Urothelium cell line (cell line): Measurements from ENCODE around the gene ADGRG2.
"Not testable (repeated sequence)": the region's sequence is repeated elsewhere in the genome, so short reads cannot be mapped to it uniquely, and the experiment has no call there.

Experiments
- DNase-seq: peaks from one replicate; pipeline ENCODE4 v3.0.0; 2011; ENCODE audit warnings: low spot score, mixed read lengths
- FAIRE-seq: peaks from 2 replicates; lab custom pipeline; 2011; peaks lifted over from hg19 to GRCh38; lab: Jason Lieb, UNC

ADGRG2 gene

DNA sequence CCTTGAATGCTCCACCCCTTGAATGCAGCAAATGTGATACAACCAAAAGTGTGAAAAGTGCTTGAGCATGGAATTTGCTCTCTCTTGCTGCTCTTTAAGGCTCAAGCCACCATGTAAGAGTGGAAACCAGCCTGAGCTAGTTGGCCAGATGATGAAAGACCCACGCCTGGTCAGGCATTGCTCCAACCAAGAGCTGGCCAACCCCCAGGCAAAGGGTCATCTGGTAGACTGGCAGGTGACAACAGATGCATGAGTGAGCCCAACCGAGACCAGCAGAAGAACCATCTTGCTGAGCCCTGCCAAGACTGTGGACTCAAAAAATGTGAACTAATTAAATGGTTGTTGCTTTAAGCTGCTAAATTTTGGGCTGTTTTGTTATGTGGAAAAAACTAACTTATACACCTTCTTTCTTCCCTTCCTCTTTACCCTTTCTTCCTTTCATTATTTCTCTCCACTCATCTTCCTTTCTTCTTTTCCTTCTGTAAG is 32.7 kb downstream of the ADGRG2 start:
- DNase-seq (no peak), FAIRE-seq (no peak)

DNA sequence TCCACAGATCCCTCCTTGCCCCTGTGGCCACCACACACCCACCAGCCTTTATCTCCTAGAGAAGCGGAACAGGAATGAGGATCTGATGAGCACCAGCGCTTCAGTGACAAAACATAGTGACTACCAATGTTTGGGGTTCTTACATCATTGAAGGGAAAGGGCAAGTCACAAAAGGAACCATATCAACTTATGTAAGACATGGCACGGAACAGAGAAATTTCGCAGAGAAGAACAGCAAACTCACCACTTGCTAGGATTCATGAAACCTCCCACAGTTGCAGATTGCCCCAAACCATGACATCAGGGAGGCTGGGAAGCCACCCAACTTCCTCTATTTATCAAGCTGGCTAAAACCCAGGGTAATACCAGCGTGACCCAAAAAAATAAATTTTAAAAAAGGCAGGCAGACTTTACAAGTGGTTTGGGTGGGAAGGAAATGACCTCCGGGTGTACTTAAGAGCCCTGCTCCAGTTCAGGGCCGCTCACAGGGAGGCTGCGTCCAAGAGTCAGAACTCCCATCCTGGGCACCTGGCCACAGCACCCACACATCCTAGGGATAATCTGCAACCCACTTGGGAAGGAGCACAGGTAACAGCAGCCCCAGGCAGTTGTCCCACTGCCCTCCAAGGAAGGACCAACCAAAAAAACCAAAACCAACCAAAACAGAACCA is 36.0 kb downstream of the ADGRG2 start:
- DNase-seq (no peak), FAIRE-seq (no peak)

DNA sequence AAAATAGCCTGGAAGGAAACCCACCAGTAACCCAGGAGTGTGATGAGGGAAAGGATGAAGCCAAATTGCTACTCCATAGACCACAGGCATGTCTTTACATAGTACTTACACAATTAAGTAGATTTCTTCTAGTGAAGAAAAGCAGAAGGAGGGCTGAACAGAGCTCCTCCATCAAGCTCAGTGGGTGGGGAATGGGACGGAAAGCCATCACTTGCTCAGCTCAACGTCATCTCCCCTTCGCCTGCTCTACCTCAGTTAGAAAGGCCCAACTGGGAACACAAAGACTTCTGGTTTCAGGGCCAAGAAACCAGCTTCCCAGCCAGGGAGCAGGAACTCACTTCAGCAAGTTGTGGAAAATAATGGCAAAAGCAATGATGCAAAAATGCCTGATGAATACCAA is 36.6 kb downstream of the ADGRG2 start:
- DNase-seq (no peak), FAIRE-seq (no peak)

DNA sequence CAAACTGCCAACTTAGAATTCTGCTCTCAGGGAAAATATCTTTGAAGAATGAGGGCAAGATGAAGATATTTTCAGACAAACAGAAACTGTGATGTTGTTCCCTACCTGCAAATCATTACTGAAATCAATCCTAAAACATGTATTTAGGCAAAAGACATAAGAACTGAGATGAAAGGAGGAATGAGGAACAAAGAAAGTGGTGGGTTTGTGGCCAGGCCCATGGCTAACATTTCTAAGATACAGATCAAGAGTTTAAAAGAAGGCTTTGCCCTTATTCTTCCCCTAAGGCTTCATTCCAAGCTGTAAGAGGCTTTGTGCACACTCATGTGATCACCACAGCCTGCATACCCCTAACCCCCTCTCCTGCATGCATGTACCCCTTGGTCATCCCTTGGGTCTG is 46.5 kb downstream of the ADGRG2 start:
- DNase-seq (no peak), FAIRE-seq (no peak)

DNA sequence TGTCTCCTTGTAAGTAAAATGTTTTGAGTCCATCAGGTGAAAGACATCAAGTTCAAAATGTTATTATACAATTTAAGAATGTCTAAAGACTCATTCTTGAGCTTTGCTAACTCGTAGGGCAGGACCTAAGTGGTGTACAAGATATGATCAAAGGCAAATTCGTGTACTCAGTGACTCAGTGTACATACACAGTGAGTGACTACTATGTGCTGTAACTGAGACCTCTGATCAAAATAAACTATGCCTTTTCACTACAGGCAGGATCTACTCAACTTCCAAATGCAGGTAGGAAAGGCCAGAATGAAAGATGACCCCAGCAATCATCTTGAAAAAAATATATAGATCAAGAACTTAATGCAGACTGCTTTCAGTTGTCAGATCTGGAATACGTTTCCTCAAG is 49.9 kb downstream of the ADGRG2 start:
- no peak for FAIRE-seq
- DNase-seq: no peak

DNA sequence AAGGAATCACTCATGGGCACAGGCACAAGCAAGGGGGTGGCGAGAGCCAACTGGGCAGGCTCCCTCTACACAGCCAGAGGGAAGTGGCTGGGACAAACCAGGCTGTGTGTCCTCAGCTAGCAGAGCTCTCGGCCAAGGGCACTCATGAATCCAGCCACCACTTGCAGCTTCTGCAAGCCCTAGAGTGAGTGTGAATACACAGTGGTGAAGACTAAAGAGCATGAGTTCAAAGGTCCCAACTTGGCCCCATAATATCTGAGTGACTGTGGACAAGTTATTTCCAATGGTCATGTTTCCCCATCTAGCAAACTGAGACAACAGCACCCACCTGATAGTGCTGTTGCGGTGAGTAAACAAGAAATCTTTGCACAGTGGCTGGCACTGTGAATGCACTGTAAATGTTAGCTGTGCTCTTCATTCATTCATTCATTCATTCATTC is 51.7 kb downstream of the ADGRG2 start:
- DNase-seq: no peak
- FAIRE-seq: no peak

DNA sequence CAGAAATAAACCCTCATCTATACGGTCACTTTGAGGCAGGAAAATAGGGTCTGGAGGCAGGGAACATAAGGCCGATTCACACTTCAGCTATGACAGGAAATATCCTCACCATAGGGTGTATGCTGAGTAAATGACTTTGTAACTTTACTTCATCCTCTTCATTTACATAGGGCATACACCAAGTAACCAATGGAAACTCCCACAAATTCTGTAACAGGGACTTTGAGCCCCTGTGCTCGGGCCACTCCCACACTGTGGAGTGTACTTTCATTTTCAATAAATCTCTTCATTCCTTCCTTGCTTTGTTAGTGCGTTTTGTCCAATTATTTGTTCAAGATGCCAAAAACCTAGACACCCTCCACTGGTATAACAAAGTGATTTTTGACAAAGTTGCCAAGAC is 55.3 kb downstream of the ADGRG2 start:
- not testable (repeated sequence) for DNase-seq

DNA sequence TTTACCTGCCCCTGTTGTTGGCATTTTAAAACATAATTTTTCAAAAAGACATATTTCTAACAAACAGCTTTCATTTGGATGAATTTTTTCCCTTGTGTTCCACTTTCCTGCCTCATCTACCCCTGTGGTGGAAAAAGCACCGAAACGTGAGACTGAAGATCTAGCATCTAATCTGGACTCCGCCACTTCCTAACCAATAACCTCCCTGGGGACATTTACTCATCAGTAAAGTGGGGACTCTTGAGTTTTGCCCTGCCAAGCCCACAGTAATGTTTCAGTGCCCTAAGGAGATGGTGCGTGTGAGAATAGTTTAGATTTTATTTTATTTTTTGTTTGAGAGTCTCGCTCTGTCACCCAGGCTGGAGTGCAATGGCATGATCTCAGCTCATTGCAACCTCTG is 56.7 kb downstream of the ADGRG2 start:
- no peak for FAIRE-seq
- DNase-seq: no peak

More for the DNA sequence above, 55.3 kb downstream of the ADGRG2 start:
- not testable (repeated sequence) for FAIRE-seq

DNA sequence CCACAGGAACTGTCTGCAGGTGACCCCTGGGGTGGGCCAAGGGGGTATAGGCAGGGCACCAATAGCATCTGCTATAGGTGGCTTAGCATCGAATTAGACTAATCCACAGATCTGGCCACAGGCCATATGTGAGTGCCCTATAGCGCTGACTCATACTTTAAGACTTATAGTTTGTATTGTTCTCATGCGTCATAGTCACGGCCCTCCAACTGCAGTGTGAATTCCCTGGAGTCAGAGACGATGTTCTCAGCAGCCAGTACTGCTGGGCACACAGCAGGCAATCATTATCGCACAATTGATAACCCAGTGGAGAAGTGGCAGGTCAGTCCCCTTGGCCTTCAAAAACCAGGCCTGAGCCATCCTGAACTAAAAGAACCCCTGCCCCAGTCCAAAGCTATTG is 58.1 kb downstream of the ADGRG2 start:
- DNase-seq (no peak), FAIRE-seq (no peak)

DNA sequence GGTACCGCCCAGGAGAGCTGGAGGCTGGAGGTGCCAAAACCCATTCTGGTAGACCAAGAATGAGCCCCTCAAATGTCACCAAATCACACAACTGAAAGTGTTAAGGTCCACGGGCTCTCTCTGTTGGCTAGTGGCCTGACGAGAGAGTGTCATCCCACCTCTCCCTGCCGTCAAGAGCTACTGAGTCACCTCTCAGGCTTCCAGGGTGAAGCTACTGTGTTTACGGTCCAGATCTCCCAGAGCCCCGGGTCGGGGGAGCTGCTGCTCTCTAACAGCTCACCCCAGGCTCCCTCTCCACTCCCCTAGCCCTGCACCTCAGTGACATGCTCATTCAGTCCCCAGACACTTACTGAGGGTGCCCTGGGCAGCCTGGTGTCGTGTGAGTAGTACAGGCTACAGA is 59.2 kb downstream of the ADGRG2 start:
- FAIRE-seq (no peak), DNase-seq (no peak)

DNA sequence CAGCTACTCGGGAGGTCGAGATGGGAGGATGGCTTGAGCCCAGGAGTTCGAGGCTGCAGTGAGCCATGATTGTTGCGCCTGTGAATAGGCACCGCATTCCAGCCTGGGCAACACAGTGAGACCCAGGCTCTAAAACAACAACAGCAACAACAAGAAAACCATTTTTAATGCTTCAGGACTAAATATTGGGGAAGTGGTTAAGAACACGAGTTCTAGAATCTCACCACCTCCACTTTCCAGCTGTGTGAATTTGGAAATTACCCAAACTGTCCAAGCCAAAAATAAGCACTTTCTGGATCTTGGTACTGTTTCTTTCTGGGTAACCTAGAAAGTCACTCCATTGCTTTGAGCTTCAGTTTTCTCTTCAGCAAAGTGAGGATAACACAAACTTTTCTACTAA is 63.2 kb downstream of the ADGRG2 start:
- no peak for FAIRE-seq
- DNase-seq: no peak

DNA sequence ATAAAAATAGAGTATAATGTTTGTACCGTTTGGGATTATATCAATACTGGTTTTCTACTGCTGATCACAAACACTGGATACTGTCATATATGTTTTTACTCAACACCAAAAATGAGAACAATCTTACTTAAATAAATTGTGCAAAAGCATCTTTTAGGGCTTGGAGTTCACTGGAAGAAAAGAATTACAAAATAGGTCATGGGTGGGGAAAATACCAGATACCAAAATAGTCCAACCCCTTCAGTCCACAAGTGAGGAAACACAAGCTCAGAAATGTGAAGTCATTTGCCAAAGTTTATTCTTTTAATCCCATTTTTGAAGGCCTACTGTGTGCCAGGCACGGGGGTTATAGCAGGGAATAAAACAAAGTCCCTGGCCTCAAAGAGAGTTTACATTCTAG is 64.4 kb downstream of the ADGRG2 start:
- DNase-seq (no peak), FAIRE-seq (no peak)

DNA sequence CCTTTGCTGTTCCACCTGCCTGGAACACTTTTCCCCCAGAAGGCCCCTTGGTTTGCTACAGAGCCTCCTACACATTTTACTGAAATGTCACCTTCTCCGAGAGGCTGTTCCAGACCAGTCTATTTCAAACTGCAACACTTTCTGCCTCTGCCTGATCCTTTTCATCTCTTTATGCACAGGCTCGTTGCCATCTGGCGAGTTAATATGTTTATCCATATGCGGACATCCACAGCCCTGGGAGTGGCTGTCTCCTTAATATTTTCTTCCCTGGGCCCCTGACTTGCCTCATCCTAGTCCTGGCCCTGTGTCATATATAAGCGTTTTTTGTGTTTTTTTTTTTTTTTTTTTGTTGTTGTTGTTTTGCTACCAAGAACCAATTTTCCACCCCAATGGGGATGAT is 73.2 kb downstream of the ADGRG2 start:
- FAIRE-seq (no peak), DNase-seq (no peak)

DNA sequence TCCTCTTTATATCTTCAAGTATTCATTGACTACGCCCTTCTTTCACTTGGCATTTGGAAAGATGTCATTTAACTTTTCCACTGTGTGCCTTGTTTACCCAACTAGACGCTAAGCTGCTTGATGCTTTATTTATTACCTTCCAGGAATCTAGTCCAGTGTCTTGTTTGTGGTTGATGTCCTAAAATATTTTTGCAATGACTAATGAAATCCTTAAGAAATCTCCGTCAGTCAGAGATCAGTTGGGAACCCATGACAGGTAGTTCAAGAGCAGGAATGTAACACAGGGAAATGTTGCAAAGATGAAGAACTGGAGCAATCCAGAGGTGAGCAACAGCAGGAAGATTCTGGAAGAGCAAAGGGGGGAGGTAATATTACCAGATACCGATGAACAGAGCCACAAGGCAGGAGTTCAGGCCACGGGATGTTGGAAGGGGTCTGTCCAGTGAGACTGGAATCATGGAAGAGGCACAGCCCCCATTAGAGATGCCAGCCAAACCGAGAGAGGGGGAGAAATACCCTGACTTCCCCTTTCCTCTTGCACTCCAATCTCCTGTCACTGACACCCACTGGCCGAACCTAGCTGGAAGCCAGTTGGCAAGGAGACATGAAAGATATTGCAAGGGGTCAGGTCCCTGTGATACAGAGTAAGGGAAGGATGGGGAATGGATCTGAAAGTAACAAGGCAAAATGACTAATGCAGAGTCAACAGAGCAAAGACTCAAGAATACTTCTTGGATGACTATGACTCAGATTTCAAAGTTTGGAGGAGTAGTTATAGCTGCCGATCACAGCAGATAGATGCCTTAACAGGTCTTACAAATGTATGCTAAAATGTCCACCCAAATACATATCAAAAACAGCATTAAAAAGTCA is 75.7 kb downstream of the ADGRG2 start:
- DNase-seq: peak; percentile 15
- no peak for FAIRE-seq

DNA sequence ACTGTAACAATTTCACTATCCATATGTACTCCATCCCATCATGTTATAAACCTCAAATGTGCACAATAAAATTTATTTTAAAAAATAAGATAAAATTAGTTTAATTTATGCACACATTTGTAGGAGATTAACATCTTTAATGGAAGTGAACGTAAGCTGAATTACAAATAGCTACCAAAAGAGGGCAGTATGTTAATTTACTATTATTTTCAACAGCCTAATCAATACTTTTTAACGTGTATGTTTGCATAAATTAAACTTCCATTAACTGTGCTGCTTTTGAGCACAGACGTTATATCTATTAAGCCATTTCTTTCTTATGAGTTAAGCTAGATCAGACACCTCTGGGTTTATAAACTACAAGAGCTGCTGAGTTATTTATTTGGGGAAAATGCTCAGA is 81.9 kb downstream of the ADGRG2 start:
- no peak for FAIRE-seq
- no peak for DNase-seq

DNA sequence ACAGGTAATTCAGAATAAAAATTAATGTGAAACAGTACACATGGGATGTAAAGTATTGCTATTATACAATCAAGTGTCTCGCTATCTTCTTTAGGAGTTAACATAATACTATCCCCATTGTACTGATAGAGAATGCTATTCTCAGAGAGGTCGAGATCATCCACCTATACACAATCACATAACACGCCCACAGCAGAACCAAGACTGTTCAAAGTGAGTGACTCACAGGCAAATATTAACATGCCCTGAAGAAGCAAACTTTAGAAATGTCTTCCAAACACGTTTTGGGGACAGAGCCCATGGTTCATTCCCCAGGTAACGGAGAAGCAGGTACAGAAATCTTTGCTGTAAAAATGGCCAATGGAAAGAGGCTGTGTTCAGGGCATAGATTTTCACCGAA is 88.2 kb downstream of the ADGRG2 start:
- no peak for FAIRE-seq

DNA sequence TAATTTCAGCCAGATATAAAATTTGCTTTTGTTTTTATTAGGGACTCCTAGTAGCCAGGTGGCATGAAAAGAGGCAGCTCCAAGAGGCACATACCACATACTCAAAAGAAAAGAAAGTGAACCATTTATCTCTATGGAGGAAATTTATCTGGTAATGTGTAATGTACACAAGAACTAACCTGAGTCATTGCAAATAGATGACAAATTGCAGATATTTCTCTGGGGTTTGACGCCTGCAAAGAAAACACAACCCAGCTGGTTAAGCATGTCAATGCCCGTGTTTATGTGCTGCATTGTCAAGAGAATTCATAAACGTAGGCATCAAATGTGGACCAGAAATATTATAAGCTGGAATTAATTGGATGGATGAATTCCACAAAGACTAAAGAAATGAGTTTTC is 91.5 kb downstream of the ADGRG2 start:
- DNase-seq (no peak), FAIRE-seq (no peak)

More for the DNA sequence above, 88.2 kb downstream of the ADGRG2 start:
- no peak for DNase-seq

DNA sequence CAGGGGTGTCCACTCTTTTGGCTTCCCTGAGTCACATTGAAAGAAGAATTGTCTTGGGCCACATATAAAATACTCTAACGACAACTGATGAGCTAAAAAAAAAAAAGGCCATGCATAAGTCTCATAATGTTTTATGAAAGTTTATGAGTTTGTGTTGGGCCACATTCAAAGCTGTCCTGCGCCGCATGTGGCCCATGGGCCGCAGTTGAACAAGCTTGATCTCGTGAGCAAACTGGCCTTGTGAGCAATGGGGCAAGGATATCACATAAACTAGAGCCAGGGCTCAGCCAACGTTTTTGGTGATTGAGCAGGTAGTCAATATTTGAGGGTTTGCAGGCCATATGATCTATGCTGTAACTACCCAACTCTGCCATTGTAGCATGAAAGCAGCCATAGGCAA is 93.7 kb downstream of the ADGRG2 start:
- no peak for DNase-seq
- FAIRE-seq: no peak

DNA sequence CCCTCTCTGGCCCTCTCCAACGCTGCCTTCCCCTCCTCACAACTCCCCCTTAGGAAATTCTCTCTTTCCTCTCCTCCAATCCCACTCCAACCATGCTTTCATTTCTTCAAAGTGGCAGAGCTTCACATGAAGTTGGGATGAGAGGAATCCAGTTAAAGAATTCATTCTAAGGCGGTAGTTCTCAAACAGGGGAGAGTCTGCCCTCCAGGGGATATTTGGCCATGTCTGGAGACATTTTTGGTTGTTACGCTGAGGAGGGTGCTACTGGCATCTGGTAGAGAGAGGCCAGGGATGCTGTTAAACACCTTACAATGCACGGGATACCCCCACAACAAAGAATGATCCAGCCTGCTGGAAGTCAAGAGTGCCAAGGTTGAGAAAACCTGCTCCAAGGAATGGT is 97.9 kb downstream of the ADGRG2 start:
- FAIRE-seq: no peak
- DNase-seq: no peak

DNA sequence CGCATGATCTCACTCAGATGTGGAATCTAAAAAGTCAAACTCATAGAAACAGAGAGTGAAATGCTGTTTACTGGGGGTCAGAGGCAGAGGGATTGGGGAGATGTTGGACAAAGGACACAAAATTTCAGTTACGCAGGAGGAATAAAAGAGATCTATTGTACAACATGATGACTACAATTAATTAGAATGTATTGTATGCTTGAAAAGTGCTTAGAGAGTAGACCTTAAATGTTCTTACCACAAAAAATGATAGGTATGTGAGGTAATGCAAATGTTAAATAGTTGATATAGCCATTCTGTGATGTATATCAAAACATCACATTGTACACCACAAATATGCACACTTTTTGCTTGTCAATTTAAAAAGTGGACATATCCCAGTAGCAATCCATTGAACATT is 102.3 kb downstream of the ADGRG2 start:
- DNase-seq (no peak), FAIRE-seq (no peak)

DNA sequence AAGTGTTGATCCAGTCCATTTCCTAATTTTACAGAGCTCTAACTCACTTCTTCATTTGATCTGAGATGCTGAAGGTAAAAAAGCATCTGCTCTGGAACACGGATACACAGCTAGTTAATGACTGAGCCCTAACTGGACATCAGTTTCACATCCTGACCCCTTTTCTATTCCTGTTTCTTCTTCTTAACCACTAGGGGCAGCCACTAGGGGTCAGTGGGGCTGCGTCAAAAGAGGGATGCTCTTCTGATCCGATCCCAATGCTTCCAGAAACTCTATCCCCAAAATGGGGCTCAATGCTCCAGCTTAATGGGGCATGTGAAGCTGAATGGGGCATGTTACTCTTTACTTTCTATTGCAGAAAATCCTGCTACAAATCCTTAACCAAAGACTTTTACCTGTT is 105.0 kb downstream of the ADGRG2 start:
- DNase-seq: peak; percentile 9
- FAIRE-seq: no peak

DNA sequence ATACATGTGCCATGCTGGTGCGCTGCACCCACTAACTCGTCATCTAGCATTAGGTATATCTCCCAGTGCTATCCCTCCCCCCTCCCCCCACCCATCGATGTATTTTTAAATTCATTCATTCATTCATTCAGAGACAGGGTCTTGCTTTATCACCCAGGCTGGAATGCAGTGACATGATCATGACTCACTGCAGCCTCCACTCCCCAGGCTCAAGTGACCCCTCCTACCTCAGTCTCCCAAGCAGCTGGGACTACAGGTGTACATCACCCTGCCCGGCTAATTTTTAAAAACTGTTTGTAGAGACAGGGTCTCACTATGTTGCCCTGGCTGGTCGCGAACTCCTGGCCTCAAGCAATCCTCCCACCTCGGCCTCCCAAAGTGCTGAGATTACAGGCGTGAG is 105.7 kb downstream of the ADGRG2 start:
- not testable (repeated sequence) for FAIRE-seq, DNase-seq
